Body of pancreas (tissue), 4 donors: ENCODE results near the gene ROR1. TPM values are rescaled to one million over a fixed set of nuclear protein-coding genes. Genes with fewer than 3 reads are reported as not detected.

ENCODE experiments used
- ATAC-seq: fragments of 150-250 bp; one replicate; pipeline ENCODE4 v1.9.1; 2016
- DNase-seq, 4 donors: peaks; one replicate each; pipeline ENCODE4 v3.0.0-alpha.2; 2019
- H3K27ac ChIP-seq, 4 donors: fragments of 200-600 bp; sonication (generic); 1 replicate in 3 of 4; 2 replicates in 1 of 4; pipeline versions ENCODE4 v1.5.1 to v1.6.1; 2016 to 2019; ENCODE audit warnings: mild to moderate bottlenecking in 1 of 4, mixed read lengths in 1 of 4, moderate library complexity in 1 of 4
- H3K27me3 ChIP-seq, 2 donors: fragments of 200-600 bp; sonication (generic); one replicate each; pipeline ENCODE4 v1.6.0; 2016; ENCODE audit warnings: mild to moderate bottlenecking in 1 of 2
- H3K36me3 ChIP-seq, 2 donors: fragments of 200-600 bp; sonication (generic); replicated peaks in 1 of 2; 2 replicates each; pipeline ENCODE4 v1.5.1; 2016; ENCODE audit warnings: low read depth in 2 of 2; ENCODE audit not compliant: insufficient read depth in 1 of 2
- H3K4me1 ChIP-seq: fragments of 200-600 bp; sonication (generic); one replicate; pipeline ENCODE4 v1.6.0; 2016
- H3K4me3 ChIP-seq, 2 donors: fragments of 200-600 bp; sonication (generic); 1 replicate in 1 of 2; 2 replicates in 1 of 2; pipeline ENCODE4 v1.5.1; 2016 to 2019
- H3K9me3 ChIP-seq, 3 donors: fragments of 200-600 bp; sonication (generic); 1 replicate in 2 of 3; 2 replicates in 1 of 3; pipeline ENCODE4 v1.5.1; 2016
- CTCF ChIP-seq, 7 experiments: fragments of 450-650 bp in 4 of 7; fragments of 200-600 bp in 3 of 7; sonication (generic) in 3 of 7; IDR thresholded peaks; one replicate each; pipeline ENCODE4 v1.5.1; 2016 to 2019; ENCODE audit warnings: antibody characterized with exemption in 7 of 7
- POLR2A ChIP-seq, 3 donors: fragments of 450-650 bp; IDR thresholded peaks; one replicate each; pipeline ENCODE4 v1.6.1; 2016; ENCODE audit warnings: antibody characterized with exemption in 3 of 3, mild to moderate bottlenecking in 2 of 3
- WGBS, 2 donors: methylation state at CpG; one replicate each; pipeline ENCODE4 v1.1.5; 2017; 5-methylcytosine and 5-hydroxymethylcytosine counted together
- intact Hi-C: fragments of 100-400 bp; cut with DNase I; formaldehyde crosslinking; loops from one replicate; pipeline ENCODE4 v1.15.1; 2023
- total RNA-seq, 2 donors: library from RNA; depleted of rRNA; stranded (reverse); fragments of >200 nt; gene quantifications; one replicate each; pipeline ENCODE4 v1.1.0, GENCODE V29; 2016

ROR1 gene
- total RNA-seq, 2 donors from 2014 or later: 26.7 to 56.0 TPM

- no peak for TF ChIP-seq POLR2A (IDR thresholded peaks at IDR 0.05)
- no peak for TF ChIP-seq CTCF (IDR thresholded peaks at IDR 0.05)
- no peaks in the 10 kb centered on the region for H3K9me3 ChIP-seq
- no peak for DNase-seq
- intact Hi-C loops: no loop called here
- ATAC-seq: no peak
- H3K36me3 ChIP-seq: no peaks in the 10 kb centered on the region
- 83 to 90% methylated on average over 2 of the region's 2 CpGs for WGBS, 2 donors
- no peak overlapping the region for H3K4me3 ChIP-seq
- peaks cover 21% of the 10 kb centered on the region for H3K4me1 ChIP-seq
- H3K27me3 ChIP-seq: no peaks in the 10 kb centered on the region
- no peak overlapping the region for H3K27ac ChIP-seq
These were observed 24.5 kb downstream of the ROR1 start for GRCh38 chr1:63798284-63798683.

GRCh38 chr1:63799307-63799706 lies 25.5 kb downstream of the ROR1 start:
- H3K27ac ChIP-seq: no peak overlapping the region
- intact Hi-C loops: no loop called here
- H3K36me3 ChIP-seq: no peaks in the 10 kb centered on the region
- WGBS, 2 donors: 52 to 55% methylated on average over 1 of the region's 1 CpG
- DNase-seq (no peak), ATAC-seq (no peak)
- H3K4me3 ChIP-seq: no peak overlapping the region
- TF ChIP-seq CTCF (IDR thresholded peaks at IDR 0.05): no peak
- TF ChIP-seq POLR2A (IDR thresholded peaks at IDR 0.05): no peak
- no peaks in the 10 kb centered on the region for H3K9me3 ChIP-seq
- H3K4me1 ChIP-seq: peaks cover 21% of the 10 kb centered on the region
- no peaks in the 10 kb centered on the region for H3K27me3 ChIP-seq

- 52 to 53% methylated on average over 3 of the region's 3 CpGs for WGBS, 2 donors
- no peak for TF ChIP-seq CTCF (IDR thresholded peaks at IDR 0.05)
- no peak for TF ChIP-seq POLR2A (IDR thresholded peaks at IDR 0.05)
- H3K9me3 ChIP-seq: no peaks in the 10 kb centered on the region
- no peak overlapping the region for H3K27ac ChIP-seq
- peaks cover 21% of the 10 kb centered on the region for H3K4me1 ChIP-seq
- no peak for ATAC-seq
- H3K27me3 ChIP-seq: no peaks in the 10 kb centered on the region
- H3K4me3 ChIP-seq: no peak overlapping the region
- no peaks in the 10 kb centered on the region for H3K36me3 ChIP-seq
- DNase-seq: no peak
- intact Hi-C loops: no loop called here
These were observed 26.0 kb downstream of the ROR1 start for GRCh38 chr1:63799820-63800219.

GRCh38 chr1:63802109-63802508 lies 28.3 kb downstream of the ROR1 start:
- H3K27ac ChIP-seq: no peak overlapping the region
- no peaks in the 10 kb centered on the region for H3K9me3 ChIP-seq
- H3K27me3 ChIP-seq: no peaks in the 10 kb centered on the region
- peaks cover 13% of the 10 kb centered on the region for H3K4me1 ChIP-seq
- WGBS, 2 donors: 87 to 91% methylated on average over 3 of the region's 3 CpGs
- no peak overlapping the region for H3K4me3 ChIP-seq
- intact Hi-C loops: no loop called here
- no peak for ATAC-seq
- no peak for DNase-seq
- H3K36me3 ChIP-seq: no peaks in the 10 kb centered on the region
- no peak for TF ChIP-seq POLR2A (IDR thresholded peaks at IDR 0.05)
- TF ChIP-seq CTCF (IDR thresholded peaks at IDR 0.05): no peak

- Histone ChIP-seq H3K27me3 (no peaks in the 10 kb centered on the region), H3K36me3 (no peaks in the 10 kb centered on the region), H3K4me3 (no peak overlapping the region), H3K27ac (no peak overlapping the region), H3K9me3 (no peaks in the 10 kb centered on the region), H3K4me1 (no peaks in the 10 kb centered on the region)
- TF ChIP-seq POLR2A (IDR thresholded peaks at IDR 0.05) (no peak), CTCF (IDR thresholded peaks at IDR 0.05) (no peak)
- DNase-seq: no peak
- WGBS, 2 donors: 55 to 62% methylated on average over 5 of the region's 5 CpGs
- intact Hi-C loops: no loop called here
- no peak for ATAC-seq
These were observed 31.1 kb downstream of the ROR1 start for GRCh38 chr1:63804829-63805484.
